GM12878 (cell line): ENCODE measurements around the gene TDRD7. TPM values are rescaled to one million over a fixed set of nuclear protein-coding genes. Genes with fewer than 3 reads are reported as not detected.
A peak's percentile ranks its signal among the peaks of the same experiment; 100 is the strongest.

Experiments
- ATF7 ChIP-seq: fragments of 450-650 bp; IDR thresholded peaks from 2 replicates; pipeline ENCODE4 v1.6.1; 2016; ENCODE audit warnings: low read depth, mild to moderate bottlenecking
- CBX5 ChIP-seq: sonication (generic); IDR thresholded peaks from 2 replicates; pipeline ENCODE4 v1.6.1; 2016; ENCODE audit warnings: low read depth, moderate library complexity, mild to moderate bottlenecking, inconsistent platforms
- CHD2 ChIP-seq: IDR thresholded peaks from 2 replicates; pipeline ENCODE4 v1.6.1; 2011; ENCODE audit warnings: low read depth, low read length, improper control_type of control experiment, borderline replicate concordance
- CHD4 ChIP-seq: fragments of 200-600 bp; sonication (generic); IDR thresholded peaks from 2 replicates; pipeline ENCODE4 v1.6.1; 2016; ENCODE audit warnings: mild to moderate bottlenecking
- CREB1 ChIP-seq: IDR thresholded peaks from 2 replicates; pipeline ENCODE4 v1.6.1; 2012; ENCODE audit warnings: low read depth, mild to moderate bottlenecking, inconsistent platforms
- EED ChIP-seq: sonication (generic); IDR thresholded peaks from 2 replicates; pipeline ENCODE4 v1.6.1; 2016; ENCODE audit warnings: antibody characterized with exemption, low read depth
- EGR1 ChIP-seq, 2 experiments: IDR thresholded peaks; 1 replicate in 1 of 2; 2 replicates in 1 of 2; pipeline ENCODE4 v1.6.1; 2011 to 2012; ENCODE audit warnings: low read depth in 2 of 2, low read length in 2 of 2, borderline replicate concordance in 1 of 2, mild to moderate bottlenecking in 1 of 2, moderate library complexity in 1 of 2
- KAT2A ChIP-seq: conservative IDR thresholded peaks from 2 replicates; pipeline ENCODE4 v1.6.1; 2011; ENCODE audit warnings: low read depth, low read length; ENCODE audit not compliant: control insufficient read depth
- KDM1A ChIP-seq: fragments of 200-600 bp; sonication (generic); IDR thresholded peaks from 2 replicates; pipeline ENCODE4 v1.6.1; 2016; ENCODE audit warnings: borderline replicate concordance
- KLF5 ChIP-seq: fragments of 450-650 bp; IDR thresholded peaks from 2 replicates; pipeline ENCODE4 v1.6.1; 2014; ENCODE audit warnings: mild to moderate bottlenecking; ENCODE audit not compliant: partially characterized antibody
- MEF2A ChIP-seq: IDR thresholded peaks from 2 replicates; pipeline ENCODE4 v1.6.1; 2011; ENCODE audit warnings: low read depth, mild to moderate bottlenecking, low read length, moderate library complexity; ENCODE audit not compliant: insufficient read depth
- MTA3 ChIP-seq: IDR thresholded peaks from 2 replicates; pipeline ENCODE4 v1.6.1; 2012; ENCODE audit warnings: low read length, inconsistent platforms, borderline replicate concordance
- MXI1 ChIP-seq: fragments of 150-350 bp; IDR thresholded peaks from 2 replicates; pipeline ENCODE4 v1.6.1; 2011; ENCODE audit warnings: low read depth, mild to moderate bottlenecking, inconsistent platforms, low read length, improper control_type of control experiment
- NBN ChIP-seq: fragments of 450-650 bp; IDR thresholded peaks from 2 replicates; pipeline ENCODE4 v1.6.1; 2016
- NR2F1 ChIP-seq: fragments of 450-650 bp; conservative IDR thresholded peaks from 2 replicates; pipeline ENCODE4 v1.6.1; 2017; ENCODE audit warnings: mild to moderate bottlenecking
- PAX8 ChIP-seq: fragments of 450-650 bp; IDR thresholded peaks from 2 replicates; pipeline ENCODE4 v1.6.1; 2017; ENCODE audit warnings: mild to moderate bottlenecking, moderate library complexity
- RUNX3 ChIP-seq: IDR thresholded peaks from 2 replicates; pipeline ENCODE4 v1.6.1; 2012; ENCODE audit warnings: low read length, inconsistent platforms
- SMAD5 ChIP-seq: IDR thresholded peaks from 2 replicates; pipeline ENCODE4 v1.6.1; 2016; ENCODE audit warnings: antibody characterized with exemption, low read depth
- SMARCA5 ChIP-seq: fragments of 450-650 bp; IDR thresholded peaks from 2 replicates; pipeline ENCODE4 v1.6.1; 2017; ENCODE audit warnings: mild to moderate bottlenecking
- SRF ChIP-seq, 2 experiments: IDR thresholded peaks; 2 replicates each; pipeline ENCODE4 v1.6.1; 2011; ENCODE audit warnings: low read depth in 2 of 2, low read length in 2 of 2, mild to moderate bottlenecking in 1 of 2, moderate library complexity in 1 of 2
- STAT1 ChIP-seq: fragments of 450-650 bp; conservative IDR thresholded peaks from 2 replicates; pipeline ENCODE4 v1.6.1; 2014; ENCODE audit warnings: antibody characterized with exemption, mild to moderate bottlenecking
- TARDBP ChIP-seq: IDR thresholded peaks from 2 replicates; pipeline ENCODE4 v1.6.1; 2016; ENCODE audit warnings: borderline replicate concordance
- TCF7 ChIP-seq: IDR thresholded peaks from 2 replicates; pipeline ENCODE4 v1.6.1; 2014; ENCODE audit warnings: antibody characterized with exemption, borderline replicate concordance
- YBX1 ChIP-seq: fragments of 450-650 bp; IDR thresholded peaks from 2 replicates; pipeline ENCODE4 v1.6.1; 2016; ENCODE audit warnings: antibody characterized with exemption
- ZNF207 ChIP-seq: fragments of 450-650 bp; IDR thresholded peaks from 2 replicates; pipeline ENCODE4 v1.6.1; 2014; ENCODE audit warnings: antibody characterized with exemption, mild to moderate bottlenecking, borderline replicate concordance
- polyA plus RNA-seq, 11 experiments: library from polyadenylated mRNA; depleted of rRNA in 4 of 11; unstranded in 6 of 11; stranded (reverse) in 5 of 11; fragments of >200 nt; fragmentation: Nextera tagmentation in 4 of 11; fragmentation: Illumina TruSeq in 1 of 11; extraction: Ambion mirVana in 4 of 11; extraction: Trizol in 1 of 11; gene quantifications; 1 replicate in 1 of 11; 2 replicates in 10 of 11; pipeline versions ENCODE4 v1.2.1 to v1.2.3, GENCODE V29; 2011 to 2016; ENCODE audit warnings: inconsistent platforms in 2 of 11, missing spikeins in 2 of 11, low read depth in 1 of 11
- total RNA-seq, 4 experiments: library from RNA; depleted of rRNA in 3 of 4; stranded (reverse); fragments of >200 nt in 3 of 4; fragmentation: Illumina TruSeq in 1 of 4; extraction: Trizol in 1 of 4; gene quantifications; 2 replicates each; pipeline versions ENCODE4 v1.2.1 to v1.2.3, GENCODE V29; 2013 to 2021
- TF ChIP-seq, protein P1 (sequence below), 3 experiments: IDR thresholded peaks in 2 of 3; conservative IDR thresholded peaks in 1 of 3; 2 replicates each; pipeline ENCODE4 v1.5.1; 2011; ENCODE audit warnings: low read depth in 3 of 3, low read length in 3 of 3, mild to moderate bottlenecking in 3 of 3, control low read depth in 2 of 3, moderate library complexity in 2 of 3, inconsistent platforms in 1 of 3, mixed read lengths in 1 of 3; ENCODE audit not compliant: control insufficient read depth in 2 of 3, insufficient read depth in 1 of 3; ENCODE audit errors: extremely low read depth in 1 of 3
- TF ChIP-seq, protein P2 (sequence below): IDR thresholded peaks from 2 replicates; pipeline ENCODE4 v1.6.1; 2012; ENCODE audit warnings: low read depth, low read length, improper control_type of control experiment
- TF ChIP-seq, protein P3 (sequence below): fragments of 450-650 bp; IDR thresholded peaks from 2 replicates; pipeline ENCODE4 v1.6.1; 2018; ENCODE audit warnings: mild to moderate bottlenecking, low read depth, moderate library complexity; ENCODE audit not compliant: partially characterized antibody

Gene TDRD7
- total and polyA plus RNA-seq, 10 of the 15 experiments (the other 5 are each of a cell fraction or from before 2014, with no cell fraction given), result 5.7 to 26.4 (median 16.2) TPM

DNA sequence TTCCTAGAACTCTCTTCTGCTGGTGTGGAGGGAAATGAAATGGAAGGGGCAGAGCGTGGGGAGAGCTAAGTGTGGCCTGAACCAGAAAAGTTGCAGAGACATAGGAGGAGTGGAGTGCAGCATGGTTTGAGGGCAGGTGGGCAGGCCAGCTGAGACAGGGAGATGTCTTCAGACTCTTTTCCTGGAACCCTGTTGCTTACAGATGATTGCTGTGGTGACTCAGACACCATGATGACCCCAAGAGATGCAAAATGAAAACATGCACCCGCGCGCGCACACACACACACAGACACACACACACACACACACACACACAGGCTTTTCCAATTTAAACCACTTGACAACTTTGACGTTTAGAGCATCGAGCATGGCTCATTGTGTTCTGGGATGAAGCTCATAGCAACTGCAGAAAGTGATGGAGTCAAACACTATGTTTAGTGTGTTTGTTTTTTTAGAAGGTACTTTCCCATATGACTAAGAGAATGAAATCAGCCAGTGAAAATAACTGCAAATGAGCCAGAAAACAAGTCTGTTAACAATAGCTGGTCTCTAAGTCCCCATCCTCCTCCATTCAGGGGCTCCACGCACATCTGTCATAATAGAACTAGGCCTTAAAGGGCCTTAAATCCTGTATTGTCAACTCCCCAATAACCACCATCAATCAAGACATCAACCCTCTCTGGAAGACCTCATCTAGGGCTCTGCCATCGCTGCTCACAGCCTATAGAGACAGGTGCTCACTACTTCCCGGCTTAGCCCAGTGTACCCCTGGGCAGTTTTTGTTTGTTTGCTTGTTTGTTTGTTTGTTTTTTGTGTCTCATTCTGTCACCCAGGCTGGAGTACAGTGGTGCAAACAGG lies 99.1 kb downstream of the TDRD7 start (continued):
- TF ChIP-seq MEF2A (peak; percentile 94), SMAD5 (no peak), EGR1 (IDR thresholded peaks at IDR 0.05; ENCODE audit: borderline replicate concordance in 1 of 2, low read depth in 2 of 2, low read length in 2 of 2) (no peak), YBX1 (no peak), TARDBP (no peak), KAT2A (no peak), NR2F1 (no peak), KDM1A (no peak), TCF7 (no peak), ZNF207 (no peak), RUNX3 (peak; percentile 65), PAX8 (no peak), KLF5 (no peak), ATF7 (peak; percentile 92), MXI1 (peak; percentile 71), CHD4 (no peak), EED (peak; percentile 75), CBX5 (0 out of 2 replicates have a peak, but pooled peaks have one; percentile 13), SRF (IDR thresholded peaks at IDR 0.05; ENCODE audit: low read depth in 2 of 2, low read length in 2 of 2) (0 out of 4 replicates have a peak, but pooled peaks of 1 of the 2 experiments have one; percentile 3), MTA3 (peak; percentile 88; the same call in 1 of the 2 replicates), STAT1 (no peak), SMARCA5 (peak; percentile 9; the same call in 1 of the 2 replicates), CHD2 (peak; percentile 58), CREB1 (peak; percentile 76), NBN (peak; percentile 81; the same call in 1 of the 2 replicates)
- TF ChIP-seq, protein P1, sequence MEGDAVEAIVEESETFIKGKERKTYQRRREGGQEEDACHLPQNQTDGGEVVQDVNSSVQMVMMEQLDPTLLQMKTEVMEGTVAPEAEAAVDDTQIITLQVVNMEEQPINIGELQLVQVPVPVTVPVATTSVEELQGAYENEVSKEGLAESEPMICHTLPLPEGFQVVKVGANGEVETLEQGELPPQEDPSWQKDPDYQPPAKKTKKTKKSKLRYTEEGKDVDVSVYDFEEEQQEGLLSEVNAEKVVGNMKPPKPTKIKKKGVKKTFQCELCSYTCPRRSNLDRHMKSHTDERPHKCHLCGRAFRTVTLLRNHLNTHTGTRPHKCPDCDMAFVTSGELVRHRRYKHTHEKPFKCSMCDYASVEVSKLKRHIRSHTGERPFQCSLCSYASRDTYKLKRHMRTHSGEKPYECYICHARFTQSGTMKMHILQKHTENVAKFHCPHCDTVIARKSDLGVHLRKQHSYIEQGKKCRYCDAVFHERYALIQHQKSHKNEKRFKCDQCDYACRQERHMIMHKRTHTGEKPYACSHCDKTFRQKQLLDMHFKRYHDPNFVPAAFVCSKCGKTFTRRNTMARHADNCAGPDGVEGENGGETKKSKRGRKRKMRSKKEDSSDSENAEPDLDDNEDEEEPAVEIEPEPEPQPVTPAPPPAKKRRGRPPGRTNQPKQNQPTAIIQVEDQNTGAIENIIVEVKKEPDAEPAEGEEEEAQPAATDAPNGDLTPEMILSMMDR (IDR thresholded peaks at IDR 0.05 in 2 of 3, conservative IDR thresholded peaks at IDR 0.05 in 1 of 3; ENCODE audit: control insufficient read depth in 2 of 3, extremely low read depth in 1 of 3, insufficient read depth in 1 of 3, low read depth in 3 of 3, low read length in 3 of 3), result no peak
- TF ChIP-seq, protein P2, sequence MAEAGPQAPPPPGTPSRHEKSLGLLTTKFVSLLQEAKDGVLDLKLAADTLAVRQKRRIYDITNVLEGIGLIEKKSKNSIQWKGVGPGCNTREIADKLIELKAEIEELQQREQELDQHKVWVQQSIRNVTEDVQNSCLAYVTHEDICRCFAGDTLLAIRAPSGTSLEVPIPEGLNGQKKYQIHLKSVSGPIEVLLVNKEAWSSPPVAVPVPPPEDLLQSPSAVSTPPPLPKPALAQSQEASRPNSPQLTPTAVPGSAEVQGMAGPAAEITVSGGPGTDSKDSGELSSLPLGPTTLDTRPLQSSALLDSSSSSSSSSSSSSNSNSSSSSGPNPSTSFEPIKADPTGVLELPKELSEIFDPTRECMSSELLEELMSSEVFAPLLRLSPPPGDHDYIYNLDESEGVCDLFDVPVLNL, result no peak
- TF ChIP-seq, protein P3, sequence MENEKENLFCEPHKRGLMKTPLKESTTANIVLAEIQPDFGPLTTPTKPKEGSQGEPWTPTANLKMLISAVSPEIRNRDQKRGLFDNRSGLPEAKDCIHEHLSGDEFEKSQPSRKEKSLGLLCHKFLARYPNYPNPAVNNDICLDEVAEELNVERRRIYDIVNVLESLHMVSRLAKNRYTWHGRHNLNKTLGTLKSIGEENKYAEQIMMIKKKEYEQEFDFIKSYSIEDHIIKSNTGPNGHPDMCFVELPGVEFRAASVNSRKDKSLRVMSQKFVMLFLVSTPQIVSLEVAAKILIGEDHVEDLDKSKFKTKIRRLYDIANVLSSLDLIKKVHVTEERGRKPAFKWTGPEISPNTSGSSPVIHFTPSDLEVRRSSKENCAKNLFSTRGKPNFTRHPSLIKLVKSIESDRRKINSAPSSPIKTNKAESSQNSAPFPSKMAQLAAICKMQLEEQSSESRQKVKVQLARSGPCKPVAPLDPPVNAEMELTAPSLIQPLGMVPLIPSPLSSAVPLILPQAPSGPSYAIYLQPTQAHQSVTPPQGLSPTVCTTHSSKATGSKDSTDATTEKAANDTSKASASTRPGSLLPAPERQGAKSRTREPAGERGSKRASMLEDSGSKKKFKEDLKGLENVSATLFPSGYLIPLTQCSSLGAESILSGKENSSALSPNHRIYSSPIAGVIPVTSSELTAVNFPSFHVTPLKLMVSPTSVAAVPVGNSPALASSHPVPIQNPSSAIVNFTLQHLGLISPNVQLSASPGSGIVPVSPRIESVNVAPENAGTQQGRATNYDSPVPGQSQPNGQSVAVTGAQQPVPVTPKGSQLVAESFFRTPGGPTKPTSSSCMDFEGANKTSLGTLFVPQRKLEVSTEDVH, result no peak
